GM18909 (cell line): ENCODE data around the gene EXO1.
"Not testable (repeated sequence)": the region's sequence is repeated elsewhere in the genome, so short reads cannot be mapped to it uniquely, and the experiment has no call there.

ENCODE experiments used
- ATAC-seq: cut with Tn5 transposase; IDR thresholded peaks from one replicate; pipeline ENCODE4 v1.9.1; 2021; ENCODE audit warnings: mild to moderate bottlenecking; ENCODE audit not compliant: unreplicated experiment, poor library complexity

EXO1 gene

GRCh38 chr1:241847796-241848685, at the start of gene EXO1:
EXO1 (plus strand) TSS chr1:241848204; CDS start chr1:241850426, 2,222 bp downstream.
- peak; percentile 97 for ATAC-seq

GRCh38 chr1:241799416-241799815, 48.6 kb upstream of the EXO1 start:
- ATAC-seq = no peak

GRCh38 chr1:241800640-241801039, 47.4 kb upstream of the EXO1 start:
- ATAC-seq = peak; percentile 73

- no peak for ATAC-seq
Measured at GRCh38 chr1:241802863-241803262, 45.1 kb upstream of the EXO1 start.

- ATAC-seq = not testable (repeated sequence)
Measured at GRCh38 chr1:241804706-241805105, 43.3 kb upstream of the EXO1 start.

- no peak for ATAC-seq
Measured at GRCh38 chr1:241808265-241808664, 39.7 kb upstream of the EXO1 start.

- peak; percentile 76 for ATAC-seq
Measured at GRCh38 chr1:241810769-241811405, 37.1 kb upstream of the EXO1 start.

- ATAC-seq = no peak
Measured at GRCh38 chr1:241813768-241814320, 34.2 kb upstream of the EXO1 start.

GRCh38 chr1:241816008-241816407, 32.0 kb upstream of the EXO1 start:
- ATAC-seq = no peak

GRCh38 chr1:241817331-241817792, 30.6 kb upstream of the EXO1 start:
- ATAC-seq = no peak

GRCh38 chr1:241817956-241818612, 29.9 kb upstream of the EXO1 start:
- no peak for ATAC-seq

GRCh38 chr1:241819340-241819866, 28.6 kb upstream of the EXO1 start:
- no peak for ATAC-seq

GRCh38 chr1:241821363-241821762, 26.6 kb upstream of the EXO1 start:
- no peak for ATAC-seq

GRCh38 chr1:241822846-241823245, 25.2 kb upstream of the EXO1 start:
- ATAC-seq = no peak

GRCh38 chr1:241823925-241824324, 24.1 kb upstream of the EXO1 start:
- ATAC-seq = no peak

- no peak for ATAC-seq
Measured at GRCh38 chr1:241825581-241825980, 22.4 kb upstream of the EXO1 start.

GRCh38 chr1:241826613-241827012, 21.4 kb upstream of the EXO1 start:
- ATAC-seq = not testable (repeated sequence)

- no peak for ATAC-seq
Measured at GRCh38 chr1:241827264-241827663, 20.7 kb upstream of the EXO1 start.

- no peak for ATAC-seq
Measured at GRCh38 chr1:241828463-241829021, 19.5 kb upstream of the EXO1 start.

- no peak for ATAC-seq
Measured at GRCh38 chr1:241829468-241829867, 18.5 kb upstream of the EXO1 start.
